ENCODE data around the gene RAB40C.

The RAB40C gene, protein sequence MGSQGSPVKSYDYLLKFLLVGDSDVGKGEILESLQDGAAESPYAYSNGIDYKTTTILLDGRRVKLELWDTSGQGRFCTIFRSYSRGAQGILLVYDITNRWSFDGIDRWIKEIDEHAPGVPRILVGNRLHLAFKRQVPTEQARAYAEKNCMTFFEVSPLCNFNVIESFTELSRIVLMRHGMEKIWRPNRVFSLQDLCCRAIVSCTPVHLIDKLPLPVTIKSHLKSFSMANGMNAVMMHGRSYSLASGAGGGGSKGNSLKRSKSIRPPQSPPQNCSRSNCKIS
- long read RNA-seq, donor 1, partial matches to known transcripts: 0 of 11 reads
- long read RNA-seq, donor 1, other reads (novel, unspliced or antisense): 0 of 11 reads
- long read RNA-seq, donor 2, partial matches to known transcripts: 0 of 5 reads
- long read RNA-seq, donor 2, other reads (novel, unspliced or antisense): 0 of 5 reads
- long read RNA-seq, donor 3, partial matches to known transcripts: 0 of 3 reads
- long read RNA-seq, donor 3, other reads (novel, unspliced or antisense): 0 of 3 reads
- long read RNA-seq, donor 4, partial matches to known transcripts: 0 of 5 reads
- long read RNA-seq, donor 4, other reads (novel, unspliced or antisense): 0 of 5 reads
- long read RNA-seq, donor 5, transcript RAB40C-201 (6 exons, 2,699 nt): major isoform, 5 of 20 reads
- long read RNA-seq, donor 5, partial matches to known transcripts: 0 of 20 reads
- long read RNA-seq, donor 5, other reads (novel, unspliced or antisense): 9 of 20 reads
- long read RNA-seq, donor 6, partial matches to known transcripts: 0 of 8 reads
- long read RNA-seq, donor 6, other reads (novel, unspliced or antisense): 0 of 8 reads
- long read RNA-seq, donor 7: 0 reads
- long read RNA-seq, donor 8, transcript RAB40C-201 (6 exons, 2,699 nt): major isoform, 5 of 7 reads
- long read RNA-seq, donor 8, partial matches to known transcripts: 0 of 7 reads
- long read RNA-seq, donor 8, other reads (novel, unspliced or antisense): 0 of 7 reads

- DNase-seq: no peak
Measured at GRCh38 chr16:589658-590187, at the start of gene RAB40C. Gene RAB40C, plus strand, starts transcription at chr16:590066. Its CDS starts 226 bp downstream, at chr16:590292.

GRCh38 chr16:540645-541340 is 49.1 kb upstream of the RAB40C start:
- no peak for DNase-seq

DNA sequence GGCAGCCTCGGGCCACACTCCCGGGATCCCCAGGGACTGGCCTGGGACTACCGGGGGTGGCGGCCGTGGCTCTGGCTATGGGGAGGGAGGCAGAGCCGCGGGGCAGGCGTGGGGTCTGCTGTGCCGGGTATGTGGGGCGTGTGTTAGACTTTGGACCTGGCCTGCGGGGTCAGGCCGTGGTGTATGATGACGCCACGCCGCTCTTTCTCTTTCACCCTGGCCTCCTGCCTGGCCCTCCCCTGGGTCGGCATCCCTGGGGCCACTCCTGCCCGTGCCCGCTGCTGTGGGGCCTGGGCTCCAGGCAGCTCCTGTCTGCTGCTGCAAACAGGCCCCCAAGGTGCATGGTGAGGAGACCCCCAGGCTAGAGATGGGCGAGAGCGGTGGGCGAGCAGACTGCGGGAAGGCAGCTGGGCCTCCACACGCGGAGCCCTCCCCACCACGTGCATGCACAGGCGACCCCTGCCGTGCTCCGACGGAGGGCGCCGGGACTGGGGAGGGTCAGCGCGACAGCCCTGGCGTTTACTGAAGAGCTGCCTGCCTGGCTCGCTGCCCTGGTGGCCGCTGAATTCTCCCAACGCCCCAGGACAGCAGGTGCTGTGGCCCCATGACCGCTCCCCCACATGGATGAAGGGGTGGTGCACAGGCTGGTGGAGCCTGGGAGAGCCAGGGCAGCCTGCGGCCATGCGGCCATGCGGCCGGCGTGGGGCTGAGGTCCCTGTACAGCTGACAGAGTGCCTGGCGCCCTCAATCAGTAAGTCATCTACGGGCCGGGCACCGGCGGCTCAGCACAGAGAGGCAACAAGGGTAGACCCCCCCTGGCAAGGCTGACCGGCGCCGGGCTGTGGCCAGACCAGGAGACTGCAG is 46.3 kb upstream of the RAB40C start:
- no peak for DNase-seq

DNA sequence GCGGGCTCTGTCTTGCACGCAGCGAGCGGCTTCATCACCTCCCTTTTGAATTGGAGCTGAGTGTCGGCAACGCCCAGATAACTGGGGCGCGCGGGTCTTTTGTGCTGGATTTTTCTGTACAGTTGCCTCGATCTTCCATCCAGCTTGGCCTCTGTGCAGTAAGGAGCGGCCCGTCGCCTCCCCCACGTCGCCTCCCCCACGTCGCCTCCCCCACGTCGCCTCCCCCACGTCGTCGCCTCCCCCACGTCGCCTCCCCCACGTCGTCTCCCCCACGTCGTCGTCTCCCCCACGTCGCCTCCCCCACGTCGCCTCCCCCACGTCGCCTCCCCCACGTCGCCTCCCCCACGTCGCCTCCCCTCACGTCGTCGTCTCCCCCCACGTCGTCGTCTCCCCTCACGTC is 45.3 kb upstream of the RAB40C start:
- DNase-seq: no peak

GRCh38 chr16:546909-547770 is 42.7 kb upstream of the RAB40C start:
- no peak for DNase-seq

DNA sequence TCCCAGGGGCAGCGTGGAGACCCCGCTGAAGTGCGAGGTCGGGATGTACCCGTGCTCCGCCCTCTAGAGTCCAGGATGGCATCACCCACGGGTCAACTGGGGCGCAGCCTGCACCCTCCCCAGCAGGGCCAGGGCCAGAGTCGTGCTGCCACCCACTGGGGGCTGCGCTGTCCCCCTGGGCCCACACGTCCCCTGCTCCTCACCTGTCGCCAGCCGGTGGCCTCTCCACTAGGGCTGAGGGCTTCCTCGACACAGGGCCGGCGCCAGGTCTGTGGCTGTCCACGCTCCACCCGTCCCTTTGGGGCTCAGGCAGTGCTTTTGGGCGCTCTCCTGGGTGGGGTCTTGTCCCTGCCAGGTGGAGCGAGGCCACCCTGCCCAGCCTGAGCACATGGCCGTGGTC is 41.3 kb upstream of the RAB40C start:
- no peak for DNase-seq

- DNase-seq: no peak
Measured at GRCh38 chr16:549544-550263, 40.2 kb upstream of the RAB40C start.

GRCh38 chr16:551210-551609 is 38.7 kb upstream of the RAB40C start:
- no peak for DNase-seq

GRCh38 chr16:552171-552570 is 37.7 kb upstream of the RAB40C start:
- no peak for DNase-seq

- DNase-seq: no peak
Measured at GRCh38 chr16:553601-554296, 36.1 kb upstream of the RAB40C start.

GRCh38 chr16:554297-554621 is 35.6 kb upstream of the RAB40C start:
- no peak for DNase-seq

DNA sequence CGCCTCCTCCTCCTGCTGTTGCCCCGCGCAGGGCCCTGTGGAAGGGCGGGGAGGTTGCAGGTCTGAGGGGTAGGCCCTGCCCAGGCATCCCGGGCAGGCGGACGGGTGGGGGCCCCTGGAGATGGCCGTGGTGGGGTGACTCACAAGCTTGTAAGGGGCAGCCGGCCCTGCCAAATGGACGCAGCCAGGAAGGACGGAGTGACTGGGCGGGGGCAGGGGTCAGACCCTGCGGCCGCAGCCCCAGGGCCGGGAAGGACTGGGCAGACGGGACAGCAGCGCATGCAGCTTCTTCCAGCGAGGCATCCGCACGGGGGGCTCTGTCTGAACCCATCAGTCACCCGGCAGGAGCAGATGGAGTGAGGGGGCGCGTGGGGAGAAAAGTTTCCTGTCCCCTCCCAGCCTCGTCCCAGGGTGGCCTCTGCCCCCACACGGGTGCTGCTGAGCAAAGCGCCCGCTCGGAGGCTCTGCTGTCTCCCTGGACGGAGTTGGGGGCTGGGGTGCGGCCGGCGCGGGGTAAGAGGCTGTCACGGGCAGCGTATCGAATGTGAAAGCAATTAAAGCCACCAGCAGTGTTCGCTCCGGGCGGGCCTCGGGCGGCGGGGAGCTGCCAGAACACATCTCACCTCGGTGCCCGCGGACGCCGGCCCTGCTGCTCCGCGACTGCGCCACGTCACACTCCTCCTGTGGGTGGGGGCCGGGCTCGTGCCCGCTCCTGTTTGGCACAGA is 35.1 kb upstream of the RAB40C start:
- peak; percentile 60 for DNase-seq

GRCh38 chr16:555528-556473 is 34.1 kb upstream of the RAB40C start:
- no peak for DNase-seq

DNA sequence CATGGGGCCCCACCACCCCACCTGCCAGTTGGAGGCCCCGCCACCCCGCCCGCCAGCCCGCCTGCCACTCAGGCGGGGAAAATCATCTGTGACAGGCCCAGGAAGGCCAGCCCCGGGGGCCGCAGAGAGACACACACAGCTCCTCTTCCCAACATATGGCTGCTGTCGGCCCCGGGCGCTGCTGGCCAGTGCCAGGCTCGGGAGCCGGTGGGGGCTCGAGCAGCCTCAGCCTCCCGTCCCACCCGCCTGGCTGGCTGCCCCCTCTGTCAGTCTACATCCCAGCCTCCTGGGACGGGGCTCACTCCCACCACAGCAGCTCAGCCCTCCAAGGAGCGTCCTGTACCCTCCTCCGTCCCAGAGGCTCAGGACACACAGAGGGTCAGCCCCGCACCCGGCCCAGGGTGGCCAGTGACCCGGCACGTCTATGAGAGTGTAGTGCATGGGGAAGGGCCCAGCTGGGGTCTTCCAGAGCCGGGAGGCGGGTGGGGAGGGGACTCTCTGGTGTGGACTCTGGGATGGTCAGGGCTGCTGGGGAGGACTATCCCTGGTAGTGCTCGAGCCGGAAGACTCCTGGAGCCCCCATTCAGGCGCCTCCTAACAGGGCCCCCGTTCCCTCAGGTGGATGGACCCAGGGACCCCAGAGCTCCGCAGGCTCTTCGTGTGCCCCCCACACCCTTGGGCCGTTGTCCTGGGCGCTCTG is 33.2 kb upstream of the RAB40C start:
- no peak for DNase-seq

DNA sequence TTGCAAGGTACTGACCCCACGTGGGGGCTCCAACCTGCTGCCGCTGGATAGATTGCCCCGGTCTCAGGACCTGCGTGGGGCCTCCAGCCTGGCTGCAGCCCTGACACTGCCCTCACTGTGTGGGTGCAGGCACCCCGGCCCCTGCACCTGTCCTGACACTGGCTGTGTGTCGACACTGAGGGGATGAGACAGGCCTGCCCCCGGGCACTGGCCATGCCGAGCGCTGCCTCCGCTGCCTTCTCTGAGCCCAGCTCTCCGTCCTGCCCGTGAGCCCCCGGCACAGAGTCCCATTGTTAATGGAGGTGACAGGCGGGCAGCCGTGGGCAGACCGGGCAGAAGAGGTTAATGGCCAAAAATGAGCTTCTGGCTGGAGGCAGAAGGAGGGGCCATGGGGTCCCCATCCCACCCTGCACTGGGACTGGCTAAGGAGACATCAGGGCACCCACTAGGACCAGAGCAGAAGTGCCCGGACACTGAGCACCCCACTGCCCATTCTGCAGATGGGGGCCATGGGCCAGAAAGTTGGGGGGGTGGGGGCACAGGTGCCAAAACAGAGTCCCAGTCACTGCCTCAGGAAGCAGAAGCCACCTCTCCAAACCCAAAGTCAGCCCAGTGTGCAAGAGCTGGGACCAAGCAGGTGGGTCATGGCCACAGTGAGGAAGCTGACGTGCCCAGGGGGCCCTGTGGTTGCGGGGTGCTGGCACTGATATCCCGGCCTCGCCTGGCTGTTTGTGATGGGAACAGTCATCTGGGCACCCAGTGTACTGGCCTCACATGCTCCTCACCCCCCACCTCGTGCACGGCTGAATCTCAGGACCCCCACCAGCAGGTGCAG is 32.2 kb upstream of the RAB40C start:
- no peak for DNase-seq
